Measurements from ENCODE around the gene GRK5.

The GRK5 gene

DNA sequence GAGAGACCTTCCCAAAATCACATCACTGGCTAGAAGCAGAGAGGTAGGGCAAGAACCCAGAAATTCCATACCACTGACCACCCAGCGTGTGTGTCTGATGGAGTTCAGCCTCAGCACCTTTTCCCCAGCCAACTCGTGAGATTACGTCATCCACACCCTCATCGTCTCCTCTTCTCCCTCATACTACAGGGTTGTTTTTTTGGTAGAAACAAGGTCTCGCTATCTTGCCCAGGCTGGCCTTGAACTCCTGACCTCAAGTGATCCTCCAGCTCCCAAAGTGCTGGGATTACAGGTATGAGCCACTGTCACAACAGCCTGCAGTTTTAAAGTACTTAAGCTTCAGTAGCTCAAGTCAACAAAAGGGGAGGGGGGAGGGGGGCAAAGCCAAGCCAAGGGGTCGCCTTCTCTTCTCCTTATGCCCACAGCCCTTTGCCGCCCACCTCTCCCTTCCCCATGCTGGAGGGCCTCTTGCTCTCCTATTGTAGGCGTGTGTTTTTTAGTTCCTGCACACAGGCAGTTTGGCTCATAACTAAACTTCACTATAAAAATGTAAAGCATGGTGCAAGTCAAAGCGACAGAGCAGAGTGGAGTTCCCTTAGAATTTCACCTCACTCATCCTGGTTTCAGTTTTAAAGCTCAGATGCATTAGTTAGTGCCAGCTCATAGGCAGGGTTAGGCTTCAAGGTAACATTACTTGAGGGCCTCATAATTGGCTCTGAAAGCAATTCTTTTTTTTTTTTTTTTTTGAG is 23.5 kb upstream of the GRK5 start:
- TF ChIP-seq, protein P1, sequence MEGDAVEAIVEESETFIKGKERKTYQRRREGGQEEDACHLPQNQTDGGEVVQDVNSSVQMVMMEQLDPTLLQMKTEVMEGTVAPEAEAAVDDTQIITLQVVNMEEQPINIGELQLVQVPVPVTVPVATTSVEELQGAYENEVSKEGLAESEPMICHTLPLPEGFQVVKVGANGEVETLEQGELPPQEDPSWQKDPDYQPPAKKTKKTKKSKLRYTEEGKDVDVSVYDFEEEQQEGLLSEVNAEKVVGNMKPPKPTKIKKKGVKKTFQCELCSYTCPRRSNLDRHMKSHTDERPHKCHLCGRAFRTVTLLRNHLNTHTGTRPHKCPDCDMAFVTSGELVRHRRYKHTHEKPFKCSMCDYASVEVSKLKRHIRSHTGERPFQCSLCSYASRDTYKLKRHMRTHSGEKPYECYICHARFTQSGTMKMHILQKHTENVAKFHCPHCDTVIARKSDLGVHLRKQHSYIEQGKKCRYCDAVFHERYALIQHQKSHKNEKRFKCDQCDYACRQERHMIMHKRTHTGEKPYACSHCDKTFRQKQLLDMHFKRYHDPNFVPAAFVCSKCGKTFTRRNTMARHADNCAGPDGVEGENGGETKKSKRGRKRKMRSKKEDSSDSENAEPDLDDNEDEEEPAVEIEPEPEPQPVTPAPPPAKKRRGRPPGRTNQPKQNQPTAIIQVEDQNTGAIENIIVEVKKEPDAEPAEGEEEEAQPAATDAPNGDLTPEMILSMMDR (IDR thresholded peaks at IDR 0.05; ENCODE audit: control insufficient read depth, extremely low read depth, insufficient read depth), result no peak
- H3K4me3 ChIP-seq (ENCODE audit: low read depth, low read length), result no peak overlapping the region
- DNase-seq (ENCODE audit: low read depth), result no peak

DNA sequence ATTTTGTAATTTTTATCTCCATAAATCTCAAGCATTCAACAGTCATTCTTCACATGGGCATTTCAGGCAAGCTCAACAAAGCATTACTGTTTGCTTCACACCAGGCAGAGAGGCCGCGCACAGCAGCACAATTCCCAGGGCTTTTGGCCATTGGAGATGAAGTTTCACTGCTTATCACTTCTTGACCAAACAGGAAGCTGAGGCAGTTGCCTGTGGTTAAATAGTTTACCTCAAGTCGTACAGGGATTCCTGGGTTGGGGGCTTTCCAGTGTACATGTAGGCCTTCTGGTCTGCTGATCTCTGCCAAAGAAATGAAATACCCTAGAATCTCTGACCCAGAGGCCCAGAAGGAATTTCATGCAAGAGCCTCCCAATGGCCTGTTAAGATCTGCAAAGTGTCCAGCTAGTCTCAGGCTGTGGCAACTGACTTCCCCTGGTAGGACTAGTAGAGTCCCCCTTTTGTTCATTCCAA is 17.5 kb upstream of the GRK5 start:
- TF ChIP-seq, protein P1 (IDR thresholded peaks at IDR 0.05; ENCODE audit: control insufficient read depth, extremely low read depth, insufficient read depth), result no peak
- H3K4me3 ChIP-seq (ENCODE audit: low read depth, low read length), result no peak overlapping the region
- DNase-seq (ENCODE audit: low read depth), result no peak

DNA sequence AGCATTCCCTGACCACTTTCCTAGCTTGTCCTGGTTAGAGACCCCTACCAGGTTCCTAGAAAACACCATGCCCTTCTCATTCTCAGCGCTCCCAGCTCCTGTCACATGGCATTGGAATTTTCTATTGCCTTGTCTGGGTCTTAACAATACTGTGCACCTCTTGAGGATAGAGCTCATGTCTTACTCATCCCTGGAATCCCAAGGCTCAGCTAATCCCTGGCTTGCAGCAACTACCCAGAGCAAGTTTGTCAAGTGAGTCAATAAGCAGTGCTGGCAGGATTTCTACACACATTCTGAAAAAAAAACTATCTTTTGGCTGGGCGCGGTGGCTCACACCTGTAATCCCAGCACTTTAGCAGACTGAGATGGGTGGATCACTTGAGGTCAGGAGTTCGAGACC is 17.0 kb upstream of the GRK5 start:
- DNase-seq (ENCODE audit: low read depth), result no peak
- TF ChIP-seq, protein P1 (IDR thresholded peaks at IDR 0.05; ENCODE audit: control insufficient read depth, extremely low read depth, insufficient read depth), result no peak
- no peak overlapping the region for H3K4me3 ChIP-seq (ENCODE audit: low read depth, low read length)

DNA sequence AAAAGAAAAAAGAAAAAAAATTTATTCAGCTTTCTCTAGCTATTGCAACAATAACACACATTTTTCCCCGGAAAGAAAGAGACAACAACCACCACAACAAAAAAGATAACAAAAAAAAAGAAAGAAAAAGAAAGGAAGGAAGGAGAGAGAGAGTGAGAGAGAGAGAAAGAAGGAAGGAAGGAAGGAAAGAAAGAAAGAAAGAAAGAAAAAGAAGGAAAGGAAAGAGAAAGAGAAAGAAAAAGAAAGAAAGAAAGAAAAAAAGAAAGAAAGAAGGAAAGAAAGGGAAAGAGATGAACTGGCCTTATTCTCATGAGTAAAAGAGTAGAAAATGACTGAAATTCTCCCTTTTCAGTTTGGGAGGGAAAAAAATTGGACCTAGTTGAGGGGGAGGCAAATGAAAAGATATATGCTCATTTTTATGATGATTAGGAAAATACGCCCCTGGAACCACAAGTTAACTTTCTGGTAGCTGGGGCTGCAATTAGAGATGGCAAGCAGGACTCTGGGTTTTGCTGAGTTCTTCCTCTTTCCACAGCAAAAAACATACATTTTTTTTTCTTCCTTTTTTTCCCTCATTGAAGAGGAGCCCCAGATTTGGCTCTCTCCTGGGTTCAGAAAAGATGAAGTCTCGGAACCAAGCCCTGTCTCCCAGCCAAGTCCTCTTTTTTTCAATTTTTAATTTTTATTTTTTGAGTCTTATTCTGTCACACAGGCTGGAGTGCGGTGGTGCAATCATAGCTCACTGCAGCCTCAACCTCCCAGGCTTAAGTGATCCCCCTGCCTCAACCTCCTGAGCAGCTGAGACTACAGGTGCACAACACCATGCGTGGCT is 16.2 kb upstream of the GRK5 start:
- DNase-seq (ENCODE audit: low read depth), result no peak
- no peak overlapping the region for H3K4me3 ChIP-seq (ENCODE audit: low read depth, low read length)
- TF ChIP-seq, protein P1 (IDR thresholded peaks at IDR 0.05; ENCODE audit: control insufficient read depth, extremely low read depth, insufficient read depth), result no peak

DNA sequence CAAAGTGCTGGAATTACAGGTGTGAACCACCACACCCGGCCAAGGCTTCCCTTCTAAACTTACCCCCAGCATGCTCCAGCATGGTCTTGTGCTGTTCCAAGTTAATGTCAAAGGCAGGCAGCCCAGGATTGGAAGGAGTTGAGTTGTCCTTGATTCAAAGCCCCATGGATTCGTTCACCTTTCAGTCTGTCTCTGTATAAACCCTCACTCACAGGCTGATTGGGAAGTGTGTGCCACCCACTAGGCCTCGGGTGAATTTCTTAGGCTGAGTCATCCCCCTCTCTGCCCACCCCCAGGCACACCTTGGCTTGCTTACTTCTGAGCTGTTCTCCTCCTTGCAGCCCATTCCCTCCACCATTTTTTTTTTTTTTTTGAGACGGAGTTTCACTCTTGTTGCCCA is 15.5 kb upstream of the GRK5 start:
- no peak overlapping the region for H3K4me3 ChIP-seq (ENCODE audit: low read depth, low read length)
- no peak for DNase-seq (ENCODE audit: low read depth)
- TF ChIP-seq, protein P1 (IDR thresholded peaks at IDR 0.05; ENCODE audit: control insufficient read depth, extremely low read depth, insufficient read depth), result no peak

DNA sequence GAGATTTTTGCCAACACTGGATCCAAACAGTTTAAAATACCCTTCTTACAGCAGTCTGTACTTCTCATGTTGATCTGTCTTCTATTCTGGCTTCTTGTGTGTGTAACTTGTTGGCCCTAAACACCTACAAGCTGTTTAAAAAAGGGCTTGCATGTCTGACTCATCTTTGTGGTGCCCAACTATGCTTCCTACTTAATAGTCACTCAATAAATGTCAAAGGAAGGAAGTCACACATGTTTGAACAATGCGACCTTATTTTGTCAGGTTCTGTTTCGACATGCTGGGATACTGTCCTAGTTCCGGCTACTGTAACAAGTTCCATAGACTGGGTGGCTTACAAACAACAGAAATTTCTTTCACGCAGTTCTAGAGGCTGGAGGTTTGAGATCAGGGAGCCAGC is 9.4 kb upstream of the GRK5 start:
- H3K4me3 ChIP-seq (ENCODE audit: low read depth, low read length), result no peak overlapping the region
- TF ChIP-seq, protein P1 (IDR thresholded peaks at IDR 0.05; ENCODE audit: control insufficient read depth, extremely low read depth, insufficient read depth), result no peak
- no peak for DNase-seq (ENCODE audit: low read depth)
